Ovary (tissue), 9 donors: ENCODE results near the gene BOLA2B. TPM values are rescaled to one million over a fixed set of nuclear protein-coding genes. Genes with fewer than 3 reads are reported as not detected.
"Not testable (repeated sequence)": the region's sequence is repeated elsewhere in the genome, so short reads cannot be mapped to it uniquely, and the experiment has no call there.

ENCODE experiments used
- DNase-seq, 5 donors: peaks; one replicate each; pipeline ENCODE4 v3.0.0-alpha.2; 2019 to 2020
- H3K27ac ChIP-seq, 2 donors: fragments of 200-600 bp; one replicate each; pipeline versions ENCODE4 v1.5.1 to v1.8.0; 2019 to 2022
- H3K27me3 ChIP-seq: fragments of 200-600 bp; one replicate; pipeline ENCODE4 v1.8.0; 2022
- H3K36me3 ChIP-seq: fragments of 200-600 bp; sonication (generic); one replicate; pipeline ENCODE4 v1.5.1; 2019
- H3K4me1 ChIP-seq: one replicate; pipeline ENCODE4 v1.8.1; 2013; ENCODE audit warnings: mild to moderate bottlenecking, moderate library complexity; ENCODE audit not compliant: insufficient read depth
- H3K4me3 ChIP-seq: fragments of 200-600 bp; sonication (generic); one replicate; pipeline ENCODE4 v1.5.1; 2017
- H3K9me3 ChIP-seq, 2 donors: fragments of 200-600 bp in 1 of 2; sonication (generic) in 1 of 2; one replicate each; pipeline versions ENCODE4 v1.5.1 to v1.8.1; 2013 to 2019; ENCODE audit warnings: mild to moderate bottlenecking in 1 of 2, moderate library complexity in 1 of 2
- CTCF ChIP-seq, 3 donors: fragments of 450-650 bp in 2 of 3; fragments of 200-600 bp in 1 of 3; IDR thresholded peaks; one replicate each; pipeline versions ENCODE4 v1.5.1 to v1.8.0; 2016 to 2022; ENCODE audit warnings: antibody characterized with exemption in 3 of 3, mild to moderate bottlenecking in 1 of 3
- EP300 ChIP-seq: sonication (generic); formaldehyde crosslinking; IDR thresholded peaks from one replicate; pipeline ENCODE4 v1.6.1; 2017; ENCODE audit warnings: antibody characterized with exemption
- POLR2A ChIP-seq: fragments of 450-650 bp; IDR thresholded peaks from one replicate; pipeline ENCODE4 v1.6.1; 2017; ENCODE audit warnings: antibody characterized with exemption, mild to moderate bottlenecking, moderate library complexity
- WGBS, 3 donors: extraction: QIAGEN DNeasy Blood & Tissue Kit in 1 of 3; methylation state at CpG; one replicate each; pipeline versions ENCODE4 v1.1.5 to v1.1.7; 2013 to 2017; 5-methylcytosine and 5-hydroxymethylcytosine counted together
- intact Hi-C, 4 donors: fragments of 100-400 bp; cut with DNase I; formaldehyde crosslinking; loops; one replicate each; pipeline versions ENCODE4 v1.11.0 to v1.15.1; 2022 to 2023
- polyA plus RNA-seq, 2 donors: library from polyadenylated mRNA; stranded (reverse); fragments of 200-250 nt in 1 of 2; fragments of 350-450 nt in 1 of 2; fragmentation: Illumina TruSeq in 1 of 2; extraction: RNeasy Lipid Tissue Mini Kit (QIAGEN cat#74804) in 1 of 2; gene quantifications; one replicate each; pipeline ENCODE4 v1.2.3, GENCODE V29; 2013 to 2014
- total RNA-seq, 7 donors: library from RNA; depleted of rRNA in 2 of 7; stranded (reverse); fragments of >200 nt in 2 of 7; fragmentation: NEBNext Ultra II Directional in 3 of 7; extraction: Animal tissue kit (Norgen Biotek cat#: 25700) in 3 of 7; gene quantifications; one replicate each; pipeline versions ENCODE4 v1.1.0 to v1.2.4, GENCODE V29; 2016 to 2023
- donor health status: DM: no; HTN: no; CAD: no; lungs with moderate emphysema.
- donor health status: DM: no; HTN: no; CAD: no.
- donor health status: Bipolar disorder and iron deficiency.
- donor health status: DM: yes; HTN: yes; CAD: no.
- donor health status: DM: no; HTN: no; CAD: no.
- donor health status: DM: yes; HTN: yes; CAD: no.

BOLA2B gene
- total and polyA plus RNA-seq, 9 donors: 10.0 to 106 (median 40.1) TPM

GRCh38 chr16:30183233-30184095 is 10.0 kb downstream of the BOLA2B start, which contains the start of gene CORO1A:
Gene CORO1A, plus strand, starts transcription at chr16:30183602. Its CDS starts 1,608 bp downstream, at chr16:30185210.
- intact Hi-C loops: loop anchor here in 1 of 4 donors (5.0 kb wide), 1 partner anchor 51 kb away; no protein-coding TSS in a partner anchor

GRCh38 chr16:30180741-30181140 is 12.7 kb downstream of the BOLA2B start:
- H3K9me3 ChIP-seq: no peaks in the 10 kb centered on the region
- no peaks in the 10 kb centered on the region for H3K27me3 ChIP-seq
- no peak for DNase-seq
- WGBS, 3 donors: 59 to 71% (median 70%) methylated on average over 3 of the region's 3 CpGs
- TF ChIP-seq EP300 (no peak), CTCF (IDR thresholded peaks at IDR 0.05) (no peak)
- intact Hi-C loops: loop anchor here in 1 of 4 donors (5.0 kb wide), 1 partner anchor 48 kb away; no protein-coding TSS in a partner anchor
- H3K4me1 ChIP-seq: peaks cover 8% of the 10 kb centered on the region
- H3K4me3 ChIP-seq: no peak overlapping the region
- no peaks in the 10 kb centered on the region for H3K36me3 ChIP-seq
- no peak overlapping the region for H3K27ac ChIP-seq

More at GRCh38 chr16:30183233-30184095, 10.0 kb downstream of the BOLA2B start, which contains the start of gene CORO1A:
- DNase-seq: peak; percentile 79 to 88 (median 83)
- Histone ChIP-seq H3K9me3 (no peaks in the 10 kb centered on the region), H3K4me3 (peak within 1 kb of the TSS; percentile 52), H3K36me3 (no peaks in the 10 kb centered on the region), H3K4me1 (peaks cover 8% of the 10 kb centered on the region), H3K27ac (peak within 1 kb of the TSS; percentile 18 to 63), H3K27me3 (no peaks in the 10 kb centered on the region)
- TF ChIP-seq CTCF (IDR thresholded peaks at IDR 0.05): no peak
- peak; percentile 29 for TF ChIP-seq POLR2A
- 1% methylated on average over 58 to 81 of the region's 81 CpGs for WGBS, 3 donors

DNA sequence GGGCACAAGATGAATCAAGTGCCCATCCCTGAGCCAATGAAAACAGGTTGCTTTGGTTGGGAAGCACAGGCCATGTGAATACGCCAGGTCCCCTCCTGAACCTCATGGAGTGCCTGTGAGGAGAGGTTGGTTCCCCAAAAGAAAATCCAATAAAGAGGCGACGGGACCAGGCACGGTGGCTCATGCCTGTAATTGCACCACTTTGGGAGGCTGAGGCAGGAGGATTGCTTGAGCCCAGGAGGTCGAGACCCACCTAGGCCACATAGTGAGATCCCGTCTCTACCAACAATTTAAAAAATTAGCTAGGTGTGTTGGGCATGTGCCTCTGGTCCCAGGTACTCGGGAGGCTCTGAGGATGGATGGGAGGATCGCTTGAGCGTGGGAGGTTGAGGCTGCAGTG is 13.5 kb downstream of the BOLA2B start:
- peaks cover 8% of the 10 kb centered on the region for H3K4me1 ChIP-seq
- intact Hi-C loops: loop anchor here in 1 of 4 donors (5.0 kb wide), 1 partner anchor 48 kb away; no protein-coding TSS in a partner anchor
- TF ChIP-seq POLR2A: no peak
- no peak for TF ChIP-seq CTCF (IDR thresholded peaks at IDR 0.05)
- TF ChIP-seq EP300: no peak
- H3K4me3 ChIP-seq: no peak overlapping the region
- H3K27me3 ChIP-seq: no peaks in the 10 kb centered on the region
- no peaks in the 10 kb centered on the region for H3K9me3 ChIP-seq
- H3K27ac ChIP-seq: no peak overlapping the region
- H3K36me3 ChIP-seq: no peaks in the 10 kb centered on the region
- DNase-seq: no peak
- WGBS, 3 donors: 90% methylated on average over 9 of the region's 9 CpGs

DNA sequence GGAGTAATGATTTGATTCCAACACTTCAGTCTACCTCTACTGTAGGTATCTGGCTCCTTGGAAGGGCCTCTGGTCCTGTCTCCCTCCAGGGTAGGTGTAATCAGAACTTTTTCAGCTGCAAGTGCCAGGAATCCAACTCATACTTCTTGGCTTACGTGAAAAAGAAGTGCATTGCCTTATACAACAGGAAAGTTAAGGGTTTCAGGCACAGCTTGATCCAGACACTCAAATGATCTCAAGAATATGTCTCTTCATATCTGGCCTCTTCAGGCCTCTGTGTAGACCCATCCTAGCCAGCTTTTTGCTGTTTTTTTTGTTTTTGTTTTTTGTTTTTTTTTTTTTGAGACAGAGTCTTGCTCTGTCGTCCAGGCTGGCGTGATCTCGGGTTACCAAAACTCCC is 14.3 kb downstream of the BOLA2B start:
- H3K4me3 ChIP-seq: no peak overlapping the region
- no peaks in the 10 kb centered on the region for H3K36me3 ChIP-seq
- no peak for DNase-seq
- H3K4me1 ChIP-seq: peaks cover 7% of the 10 kb centered on the region
- no peaks in the 10 kb centered on the region for H3K9me3 ChIP-seq
- intact Hi-C loops: no loop called here
- H3K27ac ChIP-seq: no peak overlapping the region
- TF ChIP-seq EP300 (no peak), POLR2A (no peak), CTCF (IDR thresholded peaks at IDR 0.05) (no peak)
- 85 to 91% (median 89%) methylated on average over 4 of the region's 4 CpGs for WGBS, 3 donors
- no peaks in the 10 kb centered on the region for H3K27me3 ChIP-seq

DNA sequence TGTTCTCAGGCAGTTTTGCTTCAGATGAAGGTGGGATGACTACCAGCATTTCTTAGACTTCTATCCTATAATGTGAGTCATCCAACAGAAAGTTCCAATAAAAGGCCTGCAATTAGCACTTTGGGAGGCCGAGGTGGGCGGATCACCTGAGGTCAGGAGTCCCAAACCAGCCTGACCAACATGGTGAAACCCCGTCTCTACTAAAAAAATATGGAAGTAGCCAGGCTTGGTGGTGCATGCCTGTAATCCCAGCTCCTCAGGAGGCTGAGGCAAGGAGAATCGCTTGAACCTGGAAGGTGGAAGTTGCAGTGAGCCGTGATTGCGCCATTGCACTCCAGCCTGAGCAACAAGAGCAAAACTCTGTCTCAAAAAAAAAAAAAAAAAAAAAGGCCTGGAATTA is 16.6 kb downstream of the BOLA2B start:
- 86 to 87% (median 87%) methylated on average over 6 of the region's 6 CpGs for WGBS, 3 donors
- H3K4me3 ChIP-seq, DNase-seq, intact Hi-C loops, H3K9me3 ChIP-seq, H3K27me3 ChIP-seq, H3K36me3 ChIP-seq, H3K27ac ChIP-seq, H3K4me1 ChIP-seq: not testable (repeated sequence)
